Immature natural killer cell (primary cell): ENCODE measurements around the gene EXOC3L2. TPM values are rescaled to one million over a fixed set of nuclear protein-coding genes. Genes with fewer than 3 reads are reported as not detected.

Experiments used
- DNase-seq, 3 donors: peaks; one replicate each; pipeline ENCODE4 v3.0.0; 2022; ENCODE audit warnings: mixed read lengths in 1 of 3
- H3K27ac Mint-ChIP-seq, 6 donors: one replicate each; pipeline ENCODE4 v1.8.0; 2020; ENCODE audit warnings: mixed read lengths in 6 of 6, mild to moderate bottlenecking in 5 of 6, inconsistent platforms in 4 of 6, moderate library complexity in 3 of 6
- H3K27me3 Mint-ChIP-seq, 3 donors: one replicate each; pipeline ENCODE4 v1.8.0; 2020 to 2021; ENCODE audit warnings: low read depth in 3 of 3, mild to moderate bottlenecking in 3 of 3, mixed read lengths in 3 of 3, moderate library complexity in 3 of 3, inconsistent platforms in 1 of 3
- H3K36me3 Mint-ChIP-seq, 3 donors: one replicate each; pipeline ENCODE4 v1.8.0; 2020; ENCODE audit warnings: mixed read lengths in 3 of 3, inconsistent platforms in 2 of 3, mild to moderate bottlenecking in 2 of 3
- H3K4me1 Mint-ChIP-seq, 2 donors: one replicate each; pipeline ENCODE4 v1.8.0; 2020; ENCODE audit warnings: inconsistent platforms in 2 of 2, mild to moderate bottlenecking in 2 of 2, mixed read lengths in 2 of 2, moderate library complexity in 1 of 2
- H3K4me3 Mint-ChIP-seq, 5 donors: one replicate each; pipeline ENCODE4 v1.8.0; 2020; ENCODE audit warnings: mild to moderate bottlenecking in 5 of 5, mixed read lengths in 5 of 5, inconsistent platforms in 3 of 5, moderate library complexity in 3 of 5
- H3K9me3 Mint-ChIP-seq, 6 donors: one replicate each; pipeline ENCODE4 v1.8.0; 2020; ENCODE audit warnings: mild to moderate bottlenecking in 6 of 6, mixed read lengths in 6 of 6, inconsistent platforms in 4 of 6, moderate library complexity in 3 of 6
- polyA plus RNA-seq, 3 donors: library from polyadenylated mRNA; unstranded; fragments of 300-500 nt; fragmentation: Illumina TruSeq; gene quantifications; one replicate each; pipeline ENCODE4 v1.2.3, GENCODE V29; 2021

EXOC3L2 gene
- polyA plus RNA-seq, 3 donors from 2014 or later, result not detected

DNA sequence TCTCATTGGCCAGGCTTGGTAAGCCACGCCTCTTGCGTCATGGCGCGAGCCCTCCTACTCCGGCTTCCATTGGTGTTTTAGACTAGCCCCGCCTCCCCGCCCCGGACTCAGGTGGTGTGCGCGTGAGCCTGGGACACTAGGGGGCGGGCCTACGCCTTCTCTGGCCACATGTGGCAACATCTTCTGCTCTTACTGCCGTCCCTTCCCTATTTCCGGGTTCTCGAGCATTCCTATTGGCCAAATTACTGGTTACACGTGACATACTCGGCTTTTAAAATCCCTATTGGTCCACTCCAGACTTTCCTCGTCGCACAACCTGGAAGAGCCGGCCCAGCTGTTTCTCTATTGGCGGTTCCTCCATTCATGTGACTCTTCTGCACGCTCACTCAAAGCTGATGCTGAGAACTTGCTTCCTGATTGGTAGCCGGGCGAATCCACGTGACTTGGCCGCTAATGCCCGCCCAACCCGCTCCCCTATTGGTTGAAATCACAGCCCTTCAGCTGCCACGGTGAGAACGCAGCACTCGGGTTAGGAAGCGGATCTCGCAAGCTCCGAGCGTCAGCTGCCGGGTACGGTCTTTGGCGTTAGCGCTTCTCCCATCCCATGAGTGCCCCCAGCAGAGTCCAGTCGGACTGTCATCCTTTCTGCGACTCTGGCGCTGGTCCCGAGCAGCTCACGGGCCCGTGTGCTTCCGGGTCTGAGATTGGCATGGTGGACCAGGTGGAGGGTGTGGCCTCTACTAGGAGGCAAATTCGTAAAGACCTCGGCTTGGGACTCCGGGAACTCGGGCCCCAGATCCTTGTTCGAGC is 66.7 kb downstream of the EXOC3L2 start, which contains the start of gene BLOC1S3:
BLOC1S3 (plus strand) TSS at position 523 of the 810 bp plus-strand sequence. CDS start 513 bp downstream, outside the sequence.
- Mint-ChIP-seq H3K27ac (peak within 1 kb of the TSS; percentile 91 to 98 (median 94)), H3K4me1 (peaks cover 45 to 50% of the 10 kb centered on the region in 2 donors), H3K9me3 (no peaks in the 10 kb centered on the region), H3K27me3 (peaks cover 3 to 10% (median 6%) of the 10 kb centered on the region in 3 donors), H3K4me3 (peak within 1 kb of the TSS; percentile 89 to 92 (median 91)), H3K36me3 (peaks cover 4 to 14% (median 4%) of the 10 kb centered on the region in 3 donors)
- peak; percentile 100 for DNase-seq

DNA sequence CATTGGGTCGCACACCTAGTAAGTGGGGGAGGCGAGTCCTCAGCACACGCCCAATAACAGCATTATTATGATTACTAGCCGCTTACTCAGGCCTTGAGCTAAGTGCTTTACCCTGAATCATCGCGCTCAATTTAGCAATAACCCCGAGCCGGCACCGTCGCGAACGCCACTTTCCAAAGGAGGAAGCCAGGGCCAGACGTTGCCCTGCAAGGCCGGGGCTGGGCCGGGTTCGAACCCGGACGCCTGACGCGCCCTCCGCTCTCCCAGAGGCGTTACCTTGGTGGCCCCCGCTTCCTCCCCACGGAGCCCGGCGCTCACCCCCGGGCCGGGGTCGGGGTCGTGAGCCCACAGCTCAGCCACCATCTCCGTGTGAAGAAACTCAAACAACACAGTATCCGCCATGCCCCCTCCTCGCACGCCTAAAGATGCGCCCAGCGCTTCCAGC is 67.4 kb downstream of the EXOC3L2 start, which contains the start of gene TRAPPC6A:
TRAPPC6A (minus strand) TSS at position 421 of the 445 bp plus-strand sequence; CDS start at position 402, 19 bp downstream.
- Mint-ChIP-seq H3K4me1 (peaks cover 43 to 51% of the 10 kb centered on the region in 2 donors), H3K27me3 (peaks cover 3 to 10% (median 6%) of the 10 kb centered on the region in 3 donors), H3K36me3 (peaks cover 4 to 14% (median 4%) of the 10 kb centered on the region in 3 donors), H3K4me3 (peak within 1 kb of the TSS; percentile 89 to 92 (median 91)), H3K27ac (peak within 1 kb of the TSS; percentile 91 to 98 (median 94)), H3K9me3 (no peaks in the 10 kb centered on the region)
- no peak for DNase-seq

- Mint-ChIP-seq H3K4me3 (peak overlapping the region; percentile 4 to 72 (median 43)), H3K4me1 (peaks cover 45 to 56% of the 10 kb centered on the region in 2 donors), H3K27me3 (peaks cover 3 to 10% (median 6%) of the 10 kb centered on the region in 3 donors), H3K9me3 (no peaks in the 10 kb centered on the region), H3K36me3 (peaks cover 0 to 6% (median 4%) of the 10 kb centered on the region in 3 donors), H3K27ac (peak overlapping the region in 5 of 6 donors; percentile 56 to 67 (median 62))
- no peak for DNase-seq
Observed at GRCh38 chr19:45175515-45176345, 69.5 kb downstream of the EXOC3L2 start.

- Mint-ChIP-seq H3K36me3 (peaks cover 0 to 6% (median 4%) of the 10 kb centered on the region in 3 donors), H3K27ac (peak overlapping the region in 2 of 6 donors; percentile 21 to 34), H3K4me1 (peaks cover 39 to 62% of the 10 kb centered on the region in 2 donors), H3K9me3 (no peaks in the 10 kb centered on the region), H3K27me3 (peaks cover 0 to 10% (median 6%) of the 10 kb centered on the region in 3 donors), H3K4me3 (no peak overlapping the region)
- DNase-seq, result no peak
Observed at GRCh38 chr19:45173816-45174215, 71.4 kb downstream of the EXOC3L2 start.

DNA sequence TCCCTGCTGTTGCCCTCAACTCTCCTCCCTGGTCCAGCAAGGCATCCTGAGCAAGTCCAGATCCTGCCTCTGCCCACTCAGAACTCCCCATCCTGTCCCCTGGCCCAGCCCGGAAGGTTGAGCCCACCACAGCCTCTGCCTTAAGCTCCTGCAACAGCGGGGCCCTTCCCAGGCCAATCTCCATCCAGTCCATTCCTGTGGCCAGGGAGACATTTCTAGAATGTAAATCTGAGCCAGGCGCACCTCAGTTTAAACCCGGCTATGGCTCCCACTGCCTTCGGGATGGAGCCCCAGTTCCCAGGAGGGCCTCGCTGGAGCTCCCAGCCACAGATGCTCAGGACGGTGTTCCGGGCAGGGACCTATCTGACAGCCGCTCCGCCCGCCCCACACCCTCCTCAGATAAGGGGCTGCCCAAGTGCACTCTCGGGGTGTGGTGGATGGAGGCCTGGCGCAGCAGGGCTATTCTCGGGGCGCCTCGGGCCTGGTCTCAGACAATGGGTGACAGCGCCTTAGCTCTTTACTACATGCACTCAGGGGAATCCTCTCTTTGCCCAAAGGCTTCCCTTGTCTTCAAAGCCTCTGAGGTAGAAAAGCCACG is 72.5 kb downstream of the EXOC3L2 start:
- Mint-ChIP-seq H3K9me3 (no peaks in the 10 kb centered on the region), H3K36me3 (peaks cover 0 to 6% (median 4%) of the 10 kb centered on the region in 3 donors), H3K4me3 (peak overlapping the region in 3 of 5 donors; percentile 3 to 63 (median 21)), H3K27ac (peak overlapping the region in 4 of 6 donors; percentile 16 to 98 (median 95)), H3K4me1 (peaks cover 28 to 62% of the 10 kb centered on the region in 2 donors), H3K27me3 (peaks cover 0 to 3% (median 2%) of the 10 kb centered on the region in 3 donors)
- no peak for DNase-seq

DNA sequence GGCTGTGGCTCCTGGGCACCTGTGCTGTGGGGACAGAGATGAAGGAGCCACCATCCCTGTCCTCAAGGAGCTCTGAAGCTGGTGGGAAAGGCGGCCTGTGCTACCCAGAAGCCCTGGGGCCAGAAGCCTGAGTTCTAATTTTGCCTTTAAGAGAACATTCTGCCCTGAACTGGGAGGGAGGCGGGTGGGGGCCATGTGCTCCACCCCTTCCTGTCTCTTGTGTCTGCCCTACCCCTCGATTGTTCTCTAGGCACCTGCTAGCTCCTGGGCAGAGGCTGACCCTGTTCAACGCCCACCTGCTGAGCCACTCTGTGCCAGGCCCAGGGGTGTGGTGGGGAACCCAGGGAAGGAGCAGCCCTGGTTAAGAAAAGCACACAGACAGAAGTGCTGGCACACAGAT is 73.0 kb downstream of the EXOC3L2 start:
- DNase-seq, result peak in 1 of 3 donors; percentile 19
- no peaks in the 10 kb centered on the region for H3K9me3 Mint-ChIP-seq
- H3K27ac Mint-ChIP-seq, result peak overlapping the region; percentile 70 to 98 (median 88)
- H3K36me3 Mint-ChIP-seq, result peaks cover 0 to 6% (median 4%) of the 10 kb centered on the region in 3 donors
- H3K4me3 Mint-ChIP-seq, result peak overlapping the region; percentile 29 to 63 (median 46)
- H3K27me3 Mint-ChIP-seq, result peaks cover 0 to 3% (median 2%) of the 10 kb centered on the region in 3 donors
- H3K4me1 Mint-ChIP-seq, result peaks cover 24 to 58% of the 10 kb centered on the region in 2 donors

DNA sequence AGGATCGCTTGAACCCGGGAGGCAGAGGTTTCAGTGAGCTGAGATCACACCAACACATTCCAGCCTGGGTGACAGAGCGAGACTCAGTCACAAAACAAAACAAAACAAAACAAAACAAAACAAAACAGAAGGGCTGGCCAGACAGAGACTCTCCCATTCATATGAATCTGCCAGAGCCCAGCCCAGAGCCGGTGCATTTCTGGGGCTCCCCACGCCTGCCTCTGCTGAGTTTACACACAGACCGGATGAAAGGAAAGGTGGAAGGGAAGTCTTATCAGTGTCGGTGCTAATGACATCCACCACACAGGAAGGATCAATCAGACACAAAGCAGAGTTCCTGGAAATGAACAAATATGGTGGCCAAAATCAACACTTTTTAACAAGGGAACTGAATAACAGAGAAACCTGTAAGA is 74.0 kb downstream of the EXOC3L2 start:
- peak overlapping the region; percentile 74 to 88 (median 82) for H3K4me3 Mint-ChIP-seq
- H3K27ac Mint-ChIP-seq, result peak overlapping the region; percentile 94 to 98 (median 95)
- H3K27me3 Mint-ChIP-seq, result peaks cover 0 to 3% (median 2%) of the 10 kb centered on the region in 3 donors
- peak; percentile 34 to 37 (median 37) for DNase-seq
- no peaks in the 10 kb centered on the region for H3K9me3 Mint-ChIP-seq
- peaks cover 24 to 58% of the 10 kb centered on the region in 2 donors for H3K4me1 Mint-ChIP-seq
- peaks cover 0 to 6% (median 4%) of the 10 kb centered on the region in 3 donors for H3K36me3 Mint-ChIP-seq

DNA sequence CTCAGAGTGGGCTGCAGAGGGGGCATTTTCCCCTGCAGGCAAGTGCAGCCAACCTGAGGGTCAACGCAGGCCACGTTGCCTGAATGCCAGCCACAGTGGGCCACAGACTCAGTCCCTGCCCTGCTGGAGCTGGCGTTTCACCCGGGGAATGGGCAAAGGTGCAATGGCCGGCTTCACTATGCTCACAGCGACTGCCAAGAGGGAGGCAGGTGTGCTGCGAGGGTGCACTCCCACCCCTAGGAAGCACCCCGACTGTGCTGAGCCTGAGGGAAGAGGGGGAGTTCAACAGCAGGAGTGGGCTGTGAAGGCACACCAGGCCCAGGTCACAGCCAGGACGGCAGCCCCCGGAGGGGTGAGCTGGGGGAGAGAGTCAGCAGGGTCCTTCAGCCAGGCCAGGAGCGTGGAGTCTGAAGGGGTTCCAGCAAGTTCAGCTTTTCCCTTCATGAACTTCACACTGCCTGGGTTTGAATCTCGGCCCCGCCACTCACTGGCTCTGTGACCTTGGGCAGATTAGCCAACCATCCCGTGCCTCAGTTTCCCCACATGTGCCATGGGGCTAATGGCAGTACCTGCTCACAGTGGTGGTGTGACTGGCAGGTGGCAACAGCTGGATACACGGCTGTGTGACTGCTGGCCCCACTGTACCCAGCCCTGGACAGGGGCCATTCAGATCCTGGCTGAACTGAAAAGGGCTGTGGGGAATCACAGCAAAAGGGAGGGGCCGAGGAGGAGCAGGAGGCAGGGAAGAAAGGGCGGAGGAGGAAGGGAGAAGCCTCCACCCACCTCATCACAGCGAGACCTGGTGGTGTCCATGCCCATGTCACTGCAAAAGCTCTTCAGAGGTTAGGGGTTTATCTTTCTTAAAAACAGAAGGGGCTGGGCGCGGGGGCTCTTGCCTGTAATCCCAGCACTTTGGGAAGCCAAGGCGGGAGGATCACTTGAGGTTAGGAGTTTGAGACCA is 74.8 kb downstream of the EXOC3L2 start:
- peak overlapping the region; percentile 94 to 98 (median 95) for H3K27ac Mint-ChIP-seq
- peaks cover 0 to 6% (median 2%) of the 10 kb centered on the region in 3 donors for H3K36me3 Mint-ChIP-seq
- peak overlapping the region; percentile 74 to 88 (median 82) for H3K4me3 Mint-ChIP-seq
- no peaks in the 10 kb centered on the region for H3K9me3 Mint-ChIP-seq
- H3K27me3 Mint-ChIP-seq, result peaks cover 0 to 2% (median 2%) of the 10 kb centered on the region in 3 donors
- H3K4me1 Mint-ChIP-seq, result peaks cover 24 to 58% of the 10 kb centered on the region in 2 donors
- no peak for DNase-seq

DNA sequence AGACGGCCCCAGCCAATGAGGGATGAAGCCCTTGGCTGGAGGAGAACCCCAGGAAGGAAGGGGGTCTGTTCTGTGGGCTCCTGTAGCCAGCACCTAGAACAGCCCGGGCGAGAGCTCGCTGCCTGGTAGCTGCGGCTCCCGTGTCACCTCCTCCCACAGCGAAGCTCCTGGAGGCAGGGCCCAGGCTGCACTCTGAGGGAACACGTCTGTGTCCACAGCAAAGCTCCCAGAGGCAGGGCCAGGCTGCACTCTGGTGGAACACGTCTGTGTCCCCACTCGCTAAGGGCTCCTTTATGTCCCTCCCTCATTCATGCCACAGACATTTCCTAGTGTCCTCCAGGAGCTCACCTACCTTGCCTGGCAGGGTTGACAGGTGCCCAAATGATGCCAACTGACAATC is 75.6 kb downstream of the EXOC3L2 start:
- Mint-ChIP-seq H3K27ac (no peak overlapping the region), H3K4me1 (peaks cover 24 to 60% of the 10 kb centered on the region in 2 donors), H3K36me3 (peaks cover 0 to 6% (median 0%) of the 10 kb centered on the region in 3 donors), H3K27me3 (peaks cover 0 to 3% (median 0%) of the 10 kb centered on the region in 3 donors), H3K4me3 (peak overlapping the region in 1 of 5 donors; percentile 35), H3K9me3 (no peaks in the 10 kb centered on the region)
- no peak for DNase-seq

DNA sequence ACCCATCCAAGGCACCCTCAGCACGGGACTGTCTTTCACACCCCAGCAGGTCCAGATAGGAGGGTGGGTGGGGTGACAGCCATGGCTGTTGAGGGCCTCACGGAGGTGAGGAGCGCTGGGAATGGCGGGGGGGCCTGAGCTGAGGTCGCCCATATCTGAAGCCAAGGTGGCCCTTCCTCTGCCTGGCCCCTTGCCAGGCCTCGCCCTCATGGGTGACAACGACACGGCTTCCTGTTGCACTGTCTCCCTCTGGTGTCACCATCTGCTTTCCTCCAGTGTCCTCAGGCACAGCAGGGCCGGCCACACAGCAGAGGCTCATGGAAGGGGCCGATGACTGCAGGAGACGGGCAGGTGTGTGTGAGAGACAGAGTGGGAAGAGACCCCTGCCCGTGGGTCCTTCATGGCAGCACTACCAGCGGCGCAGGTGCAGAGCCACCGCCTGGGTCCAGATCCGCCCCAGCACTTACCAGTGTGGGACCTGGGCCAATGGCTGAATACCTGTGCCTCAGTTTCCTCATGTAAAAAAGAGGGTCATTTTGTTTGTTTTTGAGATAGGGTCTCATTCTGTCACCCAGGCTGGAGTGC is 76.3 kb downstream of the EXOC3L2 start:
- no peak for DNase-seq
- Mint-ChIP-seq H3K4me3 (peak overlapping the region in 1 of 5 donors; percentile 41), H3K36me3 (peaks cover 0 to 6% (median 0%) of the 10 kb centered on the region in 3 donors), H3K4me1 (peaks cover 24 to 61% of the 10 kb centered on the region in 2 donors), H3K27ac (no peak overlapping the region), H3K27me3 (peaks cover 0 to 2% (median 0%) of the 10 kb centered on the region in 3 donors), H3K9me3 (no peaks in the 10 kb centered on the region)

DNA sequence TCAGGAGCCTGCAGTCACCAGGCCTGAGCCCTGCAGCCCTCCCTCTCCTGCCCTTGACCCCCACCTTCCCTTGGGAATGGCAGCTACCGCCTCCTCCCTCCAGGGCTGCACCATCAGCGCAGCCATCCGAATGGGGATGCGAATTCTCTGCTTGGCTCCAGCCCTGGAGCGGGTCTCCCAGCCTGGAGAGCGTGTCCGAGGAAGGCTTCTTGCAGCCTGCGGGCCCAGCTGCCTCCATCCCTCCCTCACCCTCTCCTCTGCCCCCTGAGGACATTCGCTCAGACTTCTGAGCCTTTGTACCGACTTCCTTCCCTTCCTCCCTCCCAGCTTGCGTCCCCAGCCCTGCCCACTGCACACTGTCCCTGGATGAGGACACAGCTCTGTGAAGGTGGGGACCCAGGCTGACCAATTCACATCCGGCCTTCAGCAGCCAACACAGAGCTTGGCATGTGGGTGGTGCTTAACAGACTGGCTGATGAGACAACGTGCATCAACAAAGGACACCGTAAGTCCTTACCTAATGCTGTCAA is 78.4 kb downstream of the EXOC3L2 start:
- DNase-seq, result no peak

More for the DNA sequence above, 78.4 kb downstream of the EXOC3L2 start:
- peak overlapping the region in 1 of 6 donors; percentile 36 for H3K27ac Mint-ChIP-seq
- H3K4me3 Mint-ChIP-seq, result no peak overlapping the region
- peaks cover 14 to 47% of the 10 kb centered on the region in 2 donors for H3K4me1 Mint-ChIP-seq
- H3K36me3 Mint-ChIP-seq, result peaks cover 0 to 6% (median 0%) of the 10 kb centered on the region in 3 donors
- peaks cover 0 to 2% (median 0%) of the 10 kb centered on the region in 3 donors for H3K27me3 Mint-ChIP-seq
- no peaks in the 10 kb centered on the region for H3K9me3 Mint-ChIP-seq
